Astrocyte of the cerebellum (primary cell): ENCODE measurements around the gene SHISA6.

Experiments used
- DNase-seq: peaks from one replicate; pipeline ENCODE4 v3.0.0-alpha.2; 2011; ENCODE audit warnings: low read depth
- H3K4me3 ChIP-seq: 2 replicates; pipeline ENCODE4 v1.5.1; 2011; ENCODE audit warnings: mild to moderate bottlenecking, low read depth, low read length, moderate library complexity
- in situ Hi-C: cut with HindIII; loops from 2 replicates; pipeline ENCODE4 v1.10.0; 2017; ENCODE audit warnings: low sequenced_read_pairs
- TF ChIP-seq, protein P1 (sequence below): IDR thresholded peaks from 2 replicates; pipeline ENCODE4 v1.5.1; 2012; ENCODE audit warnings: low read length, low read depth, moderate library complexity, mild to moderate bottlenecking; ENCODE audit errors: missing control alignments

SHISA6 gene

DNA sequence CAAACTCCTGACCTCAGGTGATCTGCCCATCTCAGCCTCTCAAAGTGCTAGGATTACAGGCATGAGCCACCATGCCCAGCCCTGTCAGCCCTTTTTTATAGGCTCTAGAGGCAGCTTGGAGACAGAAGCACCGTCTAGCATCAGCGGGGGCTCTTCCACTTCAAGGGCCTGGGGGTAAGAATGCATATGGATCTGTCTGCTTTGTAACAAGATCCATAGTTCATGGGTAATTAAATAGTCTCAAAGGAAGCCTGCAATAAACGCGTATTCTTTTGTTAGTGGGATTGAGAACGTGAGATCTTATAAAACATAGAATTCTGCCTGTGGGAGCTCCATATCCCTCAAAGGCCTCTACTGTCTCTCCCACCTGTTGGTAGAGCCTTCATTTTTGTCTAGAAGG, 142.1 kb downstream of the SHISA6 start:
- TF ChIP-seq, protein P1, sequence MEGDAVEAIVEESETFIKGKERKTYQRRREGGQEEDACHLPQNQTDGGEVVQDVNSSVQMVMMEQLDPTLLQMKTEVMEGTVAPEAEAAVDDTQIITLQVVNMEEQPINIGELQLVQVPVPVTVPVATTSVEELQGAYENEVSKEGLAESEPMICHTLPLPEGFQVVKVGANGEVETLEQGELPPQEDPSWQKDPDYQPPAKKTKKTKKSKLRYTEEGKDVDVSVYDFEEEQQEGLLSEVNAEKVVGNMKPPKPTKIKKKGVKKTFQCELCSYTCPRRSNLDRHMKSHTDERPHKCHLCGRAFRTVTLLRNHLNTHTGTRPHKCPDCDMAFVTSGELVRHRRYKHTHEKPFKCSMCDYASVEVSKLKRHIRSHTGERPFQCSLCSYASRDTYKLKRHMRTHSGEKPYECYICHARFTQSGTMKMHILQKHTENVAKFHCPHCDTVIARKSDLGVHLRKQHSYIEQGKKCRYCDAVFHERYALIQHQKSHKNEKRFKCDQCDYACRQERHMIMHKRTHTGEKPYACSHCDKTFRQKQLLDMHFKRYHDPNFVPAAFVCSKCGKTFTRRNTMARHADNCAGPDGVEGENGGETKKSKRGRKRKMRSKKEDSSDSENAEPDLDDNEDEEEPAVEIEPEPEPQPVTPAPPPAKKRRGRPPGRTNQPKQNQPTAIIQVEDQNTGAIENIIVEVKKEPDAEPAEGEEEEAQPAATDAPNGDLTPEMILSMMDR: no peak
- DNase-seq: no peak
- H3K4me3 ChIP-seq: no peak overlapping the region
- in situ Hi-C loops: no loop called here

- DNase-seq: no peak
- H3K4me3 ChIP-seq: no peak overlapping the region
- in situ Hi-C loops: no loop called here
- TF ChIP-seq, protein P1: no peak
These were observed 143.1 kb downstream of the SHISA6 start for GRCh38 chr17:11384131-11384530.

DNA sequence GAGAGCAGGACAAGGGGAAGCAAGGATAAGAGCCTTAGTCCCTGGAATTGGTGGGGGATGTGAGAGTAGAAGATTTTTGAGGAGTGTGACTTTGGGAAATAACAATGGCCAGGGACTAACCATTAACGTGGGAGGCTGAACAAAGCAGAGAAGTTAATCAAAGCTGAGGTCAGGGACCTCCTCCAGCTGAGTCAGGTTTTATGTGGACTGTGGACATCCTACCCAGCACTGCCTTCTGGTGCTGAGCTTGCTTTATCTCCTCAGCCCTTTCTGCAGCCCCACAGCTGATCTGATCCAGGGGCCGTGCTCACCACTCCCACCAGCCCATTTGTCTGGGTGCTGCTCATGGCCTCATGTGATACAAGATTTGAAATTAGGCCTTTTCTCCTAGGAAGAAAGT, 146.6 kb downstream of the SHISA6 start:
- in situ Hi-C loops: no loop called here
- DNase-seq: no peak
- TF ChIP-seq, protein P1: no peak
- H3K4me3 ChIP-seq: no peak overlapping the region

- in situ Hi-C loops: no loop called here
- DNase-seq: no peak
- H3K4me3 ChIP-seq: no peak overlapping the region
- TF ChIP-seq, protein P1: no peak
These were observed 147.0 kb downstream of the SHISA6 start for GRCh38 chr17:11388054-11388453.

DNA sequence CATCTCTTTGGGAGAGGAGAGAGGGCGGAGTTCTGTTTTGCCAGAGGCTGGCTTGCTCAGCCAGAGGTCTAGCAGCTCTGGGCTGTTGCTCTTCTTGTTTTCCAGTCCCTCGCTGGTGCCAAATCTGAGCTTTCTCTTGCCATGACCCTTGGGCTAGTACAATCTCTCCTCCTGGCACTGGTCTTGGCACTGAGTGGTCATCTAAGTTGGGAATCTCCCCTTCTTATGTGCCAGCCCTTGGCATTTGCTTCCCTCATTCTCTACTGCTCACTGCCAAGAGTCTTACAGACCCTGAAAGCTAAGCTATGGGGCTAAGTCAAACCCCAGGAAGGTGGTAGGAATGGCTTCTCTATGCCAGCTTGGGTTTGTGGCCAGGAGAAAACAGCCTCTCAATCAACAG, 148.6 kb downstream of the SHISA6 start:
- in situ Hi-C loops: no loop called here
- DNase-seq: no peak
- H3K4me3 ChIP-seq: no peak overlapping the region
- TF ChIP-seq, protein P1: no peak

DNA sequence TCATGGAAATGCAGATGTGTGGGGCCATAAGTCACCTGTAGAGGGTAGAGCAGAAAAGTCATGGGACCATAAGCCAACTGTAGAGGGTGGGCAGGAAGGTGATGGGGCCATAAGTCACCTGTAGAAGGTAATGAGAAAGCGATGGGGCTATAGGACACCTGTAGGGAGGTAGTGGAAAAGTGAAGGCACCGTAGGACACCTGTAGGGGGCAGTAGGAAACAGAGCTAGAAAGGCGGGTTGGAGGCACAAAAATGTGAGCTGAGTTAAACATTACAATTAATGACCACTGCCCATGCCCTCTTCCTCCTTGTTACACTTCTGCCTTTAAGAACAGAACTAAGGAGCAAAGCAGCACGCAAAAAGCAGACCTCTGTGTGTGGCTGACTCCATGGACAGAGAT, 150.1 kb downstream of the SHISA6 start:
- in situ Hi-C loops: no loop called here
- no peak for DNase-seq
- TF ChIP-seq, protein P1: no peak
- H3K4me3 ChIP-seq: no peak overlapping the region

DNA sequence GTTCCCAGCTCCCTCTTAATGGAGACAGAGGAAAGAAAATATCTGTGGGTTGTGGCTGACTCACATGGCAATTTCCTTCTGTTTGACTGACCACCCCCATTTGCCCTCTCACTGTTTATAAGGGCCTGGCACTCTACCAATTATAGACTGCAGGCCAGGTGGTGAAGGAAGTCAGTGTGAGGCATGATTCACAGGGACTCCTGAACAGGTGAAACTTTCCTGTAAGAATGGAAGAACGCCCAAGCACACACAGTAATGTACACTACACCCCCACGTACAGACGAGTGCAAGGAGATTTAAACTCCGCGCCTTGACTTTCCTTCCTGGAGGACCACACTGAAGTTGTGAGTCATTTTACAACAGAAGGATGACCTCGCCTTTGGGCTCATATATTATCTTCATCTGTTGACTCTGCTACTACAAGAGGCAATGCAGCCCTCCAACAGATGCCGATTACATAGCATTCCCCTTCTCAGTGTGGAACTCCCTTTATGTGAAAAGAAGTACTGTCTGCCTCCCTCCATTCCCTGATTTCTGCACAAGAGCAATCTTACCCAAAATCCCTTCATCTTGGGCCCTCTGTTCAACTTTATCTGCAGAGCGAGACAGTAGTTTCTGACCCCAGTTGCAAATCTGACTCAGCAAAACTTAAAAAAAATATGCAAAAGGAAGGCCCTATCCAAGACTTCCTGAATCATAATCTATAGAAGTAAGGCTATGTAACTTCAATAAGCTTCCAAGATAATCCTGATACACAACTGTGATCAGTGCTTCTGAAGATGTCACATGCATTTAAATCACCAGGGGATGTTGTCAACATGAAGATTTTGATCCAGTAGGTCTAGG, 163.6 kb downstream of the SHISA6 start:
- DNase-seq: no peak
- H3K4me3 ChIP-seq: no peak overlapping the region
- TF ChIP-seq, protein P1: no peak
- in situ Hi-C loops: no loop called here
